Sigmoid colon (tissue), 4 donors: ENCODE results near the gene GOLGA5.

ENCODE experiments used
- POLR2A ChIP-seq, 2 donors: fragments of 450-650 bp; IDR thresholded peaks; one replicate each; pipeline ENCODE4 v1.6.1; 2016; ENCODE audit warnings: antibody characterized with exemption in 2 of 2, mild to moderate bottlenecking in 2 of 2, moderate library complexity in 2 of 2
- POLR2AphosphoS5 ChIP-seq, 4 donors: sonication (generic); formaldehyde crosslinking; IDR thresholded peaks; one replicate each; pipeline ENCODE4 v1.6.1; 2017; ENCODE audit warnings: antibody characterized with exemption in 4 of 4
- TF ChIP-seq, protein P1 (sequence below), 4 experiments: fragments of 450-650 bp in 3 of 4; fragments of 200-600 bp in 1 of 4; IDR thresholded peaks; one replicate each; pipeline ENCODE4 v1.5.1; 2016 to 2019; ENCODE audit warnings: antibody characterized with exemption in 4 of 4, mild to moderate bottlenecking in 3 of 4, moderate library complexity in 2 of 4

DNA sequence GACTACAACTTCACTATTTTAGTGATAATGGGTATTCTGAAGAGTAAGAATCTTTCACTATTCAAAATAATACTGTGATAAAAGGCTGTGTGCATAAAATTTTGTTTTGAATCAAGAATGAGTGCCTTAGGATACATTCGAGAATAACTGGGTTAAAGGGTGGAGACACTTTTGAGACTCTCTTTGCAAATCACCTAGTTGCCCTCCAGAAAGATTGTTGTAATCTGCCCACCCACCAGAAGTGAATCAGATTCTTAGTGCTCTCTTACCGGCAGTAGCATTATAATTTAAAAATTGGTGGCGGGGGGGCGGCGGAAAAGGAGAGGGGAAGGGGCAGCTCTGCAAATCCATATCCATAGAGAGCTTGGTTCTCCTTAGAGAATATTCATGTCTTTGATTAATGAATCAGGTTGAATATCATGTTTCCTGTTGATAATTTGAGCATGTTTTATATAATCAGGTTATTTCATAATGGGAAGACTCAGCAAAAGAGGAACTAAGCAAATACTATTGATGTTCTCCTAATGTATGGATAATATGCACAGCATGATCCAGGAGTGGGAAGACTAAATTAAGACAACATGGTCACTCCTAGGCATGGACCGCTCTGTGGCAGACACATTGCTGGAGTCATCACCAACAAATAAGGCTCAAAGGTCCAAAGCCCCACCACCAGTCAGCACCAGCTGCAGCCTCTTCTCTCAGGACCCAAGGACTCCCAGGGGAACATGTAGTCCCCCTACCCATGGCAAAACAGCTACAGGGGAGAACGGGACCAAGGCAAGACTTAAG is 66.1 kb downstream of the GOLGA5 start:
- TF ChIP-seq, protein P1, sequence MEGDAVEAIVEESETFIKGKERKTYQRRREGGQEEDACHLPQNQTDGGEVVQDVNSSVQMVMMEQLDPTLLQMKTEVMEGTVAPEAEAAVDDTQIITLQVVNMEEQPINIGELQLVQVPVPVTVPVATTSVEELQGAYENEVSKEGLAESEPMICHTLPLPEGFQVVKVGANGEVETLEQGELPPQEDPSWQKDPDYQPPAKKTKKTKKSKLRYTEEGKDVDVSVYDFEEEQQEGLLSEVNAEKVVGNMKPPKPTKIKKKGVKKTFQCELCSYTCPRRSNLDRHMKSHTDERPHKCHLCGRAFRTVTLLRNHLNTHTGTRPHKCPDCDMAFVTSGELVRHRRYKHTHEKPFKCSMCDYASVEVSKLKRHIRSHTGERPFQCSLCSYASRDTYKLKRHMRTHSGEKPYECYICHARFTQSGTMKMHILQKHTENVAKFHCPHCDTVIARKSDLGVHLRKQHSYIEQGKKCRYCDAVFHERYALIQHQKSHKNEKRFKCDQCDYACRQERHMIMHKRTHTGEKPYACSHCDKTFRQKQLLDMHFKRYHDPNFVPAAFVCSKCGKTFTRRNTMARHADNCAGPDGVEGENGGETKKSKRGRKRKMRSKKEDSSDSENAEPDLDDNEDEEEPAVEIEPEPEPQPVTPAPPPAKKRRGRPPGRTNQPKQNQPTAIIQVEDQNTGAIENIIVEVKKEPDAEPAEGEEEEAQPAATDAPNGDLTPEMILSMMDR (IDR thresholded peaks at IDR 0.05), result no peak
- TF ChIP-seq POLR2AphosphoS5 (IDR thresholded peaks at IDR 0.05), result no peak
- no peak for TF ChIP-seq POLR2A (IDR thresholded peaks at IDR 0.05)
